HG03064 (cell line): ENCODE measurements around the gene PAX6.
"Not testable (repeated sequence)": the region's sequence is repeated elsewhere in the genome, so short reads cannot be mapped to it uniquely, and the experiment has no call there.

ENCODE experiments used
- ATAC-seq: cut with Tn5 transposase; IDR thresholded peaks from one replicate; pipeline ENCODE4 v1.9.1; 2021; ENCODE audit warnings: low read depth; ENCODE audit not compliant: unreplicated experiment

The PAX6 gene

DNA sequence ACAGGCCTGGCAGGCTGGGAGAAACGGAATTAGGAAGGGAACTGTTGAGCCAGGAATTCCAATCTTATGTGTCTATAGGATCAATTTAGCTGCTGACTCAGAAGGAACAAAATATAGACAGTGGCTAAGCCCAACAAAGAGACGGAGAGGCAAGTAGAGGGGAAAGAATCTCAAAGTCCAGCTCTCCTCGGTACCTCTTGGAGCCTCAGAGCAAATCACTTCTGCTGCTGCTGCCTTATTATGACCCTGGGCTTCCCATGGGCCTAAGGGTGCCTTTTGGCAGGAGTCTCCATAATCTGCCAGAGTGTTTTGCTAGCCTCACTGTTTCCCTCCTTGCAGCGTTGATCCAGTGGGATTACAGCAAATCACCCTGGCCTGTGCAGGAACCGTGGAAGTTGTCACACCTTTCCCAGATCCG lies 31.7 kb downstream of the PAX6 start:
- no peak for ATAC-seq

DNA sequence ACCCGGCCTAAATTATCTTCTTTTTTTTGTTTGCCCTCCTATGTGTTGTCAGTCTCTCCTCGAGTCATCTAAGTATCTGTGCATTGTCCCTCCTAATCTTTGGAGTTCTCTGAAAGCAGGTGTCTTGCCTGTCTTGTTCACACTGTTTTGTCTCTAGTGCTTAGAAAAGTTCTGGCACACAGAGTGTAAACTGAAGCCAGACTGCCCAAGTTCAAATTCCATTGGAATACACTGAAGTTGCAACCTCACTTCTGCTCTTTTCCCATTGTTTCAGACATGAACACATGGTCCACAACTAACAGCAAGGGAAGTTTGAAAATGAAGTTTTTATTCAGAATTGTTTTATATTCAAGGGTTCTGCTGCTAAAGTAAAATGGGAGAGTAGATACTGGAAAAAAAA lies 38.7 kb downstream of the PAX6 start:
- ATAC-seq: no peak

DNA sequence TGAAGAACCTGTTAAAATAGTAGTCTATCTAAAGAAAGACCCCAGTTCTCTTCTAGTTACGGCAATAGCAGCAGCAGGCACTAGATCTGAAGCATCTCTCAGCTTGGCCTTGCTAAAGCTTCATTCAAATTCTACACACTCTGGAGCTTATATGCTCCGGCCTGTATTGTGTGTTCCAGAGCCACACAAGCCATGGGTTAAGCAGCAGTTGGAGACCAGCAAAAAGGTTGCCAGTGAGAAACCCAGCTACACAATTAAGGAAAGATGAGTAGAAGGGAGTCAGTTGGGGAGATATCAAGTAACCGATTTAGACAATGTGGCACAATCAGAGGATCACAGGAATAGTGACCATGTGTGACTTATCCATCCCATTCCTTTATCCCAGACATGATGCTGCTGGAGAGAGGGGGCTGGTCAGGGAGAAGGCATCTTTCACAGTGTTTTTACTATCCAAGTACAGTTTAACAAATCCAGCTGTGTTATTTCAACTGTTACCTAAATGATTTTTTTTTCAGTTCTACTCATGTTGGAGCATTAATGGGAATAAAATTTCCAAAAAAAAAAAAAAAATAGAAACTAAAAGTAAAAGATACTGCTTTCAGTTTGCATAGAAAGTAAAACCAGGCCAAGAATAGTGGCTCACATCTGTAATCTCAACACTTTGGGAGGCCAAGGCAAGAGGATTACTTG lies 41.0 kb downstream of the PAX6 start:
- no peak for ATAC-seq

DNA sequence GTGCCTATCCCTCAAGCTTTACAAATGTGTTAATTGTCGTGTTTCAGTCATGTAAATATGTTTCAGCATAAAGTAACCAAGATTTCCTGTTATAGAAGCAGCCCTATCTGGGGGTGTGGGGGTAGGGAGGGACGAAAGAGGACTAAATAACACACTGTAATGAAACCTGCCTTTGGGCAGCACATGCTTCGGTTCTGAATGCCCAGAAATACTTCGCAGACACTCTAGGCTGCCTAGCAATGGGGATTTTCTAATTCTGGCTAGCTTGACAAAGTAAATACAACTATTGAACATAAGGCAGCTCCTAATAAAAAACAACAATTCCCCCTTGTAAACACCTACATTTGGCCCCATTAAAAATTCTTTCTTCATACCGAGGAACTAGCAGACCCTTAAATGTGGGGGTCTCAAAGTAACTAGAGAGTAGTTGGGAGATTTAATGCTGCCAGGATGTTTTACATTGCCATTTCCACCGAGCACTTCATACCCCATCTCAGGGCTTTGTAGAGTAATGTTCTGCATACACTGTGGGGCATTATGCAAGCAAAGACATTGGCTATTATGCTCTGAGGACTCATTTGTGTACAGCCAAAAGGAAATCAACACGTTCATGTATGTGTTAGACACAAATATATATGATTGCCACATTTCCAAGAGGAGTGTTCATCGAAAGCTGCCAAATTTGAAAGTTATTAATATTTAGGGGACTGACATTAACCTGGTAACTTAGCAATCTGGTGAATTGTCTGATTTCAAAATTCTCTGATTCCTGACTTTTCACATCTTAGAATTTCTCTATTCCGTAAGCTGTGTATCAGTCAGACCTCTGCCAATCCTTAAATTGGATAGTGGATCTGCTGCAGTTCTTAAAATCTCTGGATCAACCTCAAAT lies 42.1 kb downstream of the PAX6 start:
- ATAC-seq: no peak

DNA sequence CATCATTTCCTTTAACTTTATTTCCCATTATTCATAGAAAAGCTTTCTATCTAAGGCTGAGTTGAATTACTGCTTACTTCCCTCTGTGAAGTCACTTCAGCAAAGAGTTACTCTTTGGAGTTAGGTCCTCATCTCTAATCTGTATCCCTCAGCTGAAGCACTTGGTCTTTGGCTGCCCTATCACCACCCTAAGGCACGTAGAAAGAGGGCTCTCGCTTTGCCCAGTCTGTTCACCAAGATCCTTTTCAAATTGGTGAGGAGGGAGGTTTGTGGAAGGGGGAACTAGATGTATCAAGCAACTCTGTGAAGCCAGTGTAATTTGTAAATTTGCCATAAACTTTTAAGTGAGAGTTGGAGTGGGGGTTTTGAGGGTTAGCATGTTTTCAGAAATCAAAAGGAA lies 43.4 kb downstream of the PAX6 start:
- ATAC-seq: no peak

DNA sequence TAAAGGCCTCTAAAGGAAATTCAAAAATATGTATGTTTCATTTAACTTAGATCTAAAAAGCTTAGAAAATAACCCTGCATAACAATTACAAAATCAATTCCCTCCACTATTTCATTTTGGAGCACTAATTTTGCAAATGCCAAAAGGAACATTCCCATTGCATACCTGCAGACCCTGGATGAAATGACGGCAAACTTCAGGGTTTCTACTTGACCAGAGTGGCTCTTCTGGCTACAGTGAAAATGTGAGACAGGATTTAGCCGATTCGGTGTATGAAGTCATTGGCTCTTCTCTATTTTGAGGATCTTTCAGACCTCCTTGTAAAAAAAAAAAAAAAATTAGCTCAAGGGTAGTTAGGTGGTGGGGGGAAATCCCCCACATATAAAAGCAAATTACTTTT lies 44.1 kb downstream of the PAX6 start:
- ATAC-seq: no peak

DNA sequence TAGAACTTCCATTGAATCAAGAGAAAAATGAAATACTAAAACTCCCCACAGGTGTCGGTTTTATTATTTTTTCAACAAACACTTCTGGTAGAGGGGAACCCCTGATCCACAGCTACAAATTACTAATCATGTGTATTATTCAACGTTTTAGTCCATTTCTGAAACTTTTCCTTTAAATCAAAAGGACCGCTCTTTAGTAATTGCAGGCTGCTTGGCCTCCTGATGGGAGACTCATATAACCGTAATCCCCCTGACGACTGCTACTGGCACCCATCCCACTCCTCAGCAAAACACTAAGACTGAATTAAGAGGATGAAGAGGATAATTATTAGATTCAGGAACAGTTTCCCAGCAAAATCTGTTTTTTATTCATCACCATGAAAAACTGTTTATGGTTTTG lies 46.4 kb downstream of the PAX6 start:
- no peak for ATAC-seq

DNA sequence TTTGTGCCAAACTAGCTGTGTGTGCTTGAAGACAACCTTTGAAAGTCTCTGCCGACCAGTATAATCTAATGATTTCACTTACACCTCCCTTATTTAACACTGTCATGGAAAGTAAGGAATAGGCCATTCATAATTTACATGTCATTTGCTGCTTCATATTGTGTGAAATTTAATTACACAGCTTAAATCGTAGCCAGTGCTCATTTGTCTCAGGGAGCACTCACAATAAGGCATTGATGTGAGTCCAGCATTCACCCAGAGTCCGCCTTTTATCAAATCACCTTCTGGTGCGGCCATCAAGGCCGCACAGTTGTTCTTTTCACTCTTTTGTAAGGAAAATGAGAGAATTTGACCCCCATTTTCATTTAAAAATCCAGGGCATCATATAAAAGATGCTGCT lies 46.9 kb downstream of the PAX6 start:
- ATAC-seq: no peak

DNA sequence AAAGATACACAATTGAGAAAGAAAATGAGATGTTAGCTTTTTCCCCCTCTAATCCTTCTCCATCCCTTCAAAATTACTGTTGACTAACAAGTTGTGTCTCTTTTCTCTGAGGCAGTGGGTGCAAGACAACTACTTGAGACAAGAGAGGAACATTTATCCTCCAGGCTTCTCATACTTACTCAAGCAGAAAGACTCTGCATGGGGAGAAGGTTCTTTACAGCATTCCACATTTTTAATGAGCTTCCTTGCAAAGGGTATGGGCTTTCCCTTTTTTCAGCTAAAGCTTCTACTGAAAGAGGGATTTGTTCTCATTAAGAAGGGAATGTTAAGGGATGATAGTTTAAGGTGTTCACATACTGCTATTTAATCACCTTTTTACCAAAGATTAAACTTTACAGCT lies 47.8 kb downstream of the PAX6 start:
- no peak for ATAC-seq

DNA sequence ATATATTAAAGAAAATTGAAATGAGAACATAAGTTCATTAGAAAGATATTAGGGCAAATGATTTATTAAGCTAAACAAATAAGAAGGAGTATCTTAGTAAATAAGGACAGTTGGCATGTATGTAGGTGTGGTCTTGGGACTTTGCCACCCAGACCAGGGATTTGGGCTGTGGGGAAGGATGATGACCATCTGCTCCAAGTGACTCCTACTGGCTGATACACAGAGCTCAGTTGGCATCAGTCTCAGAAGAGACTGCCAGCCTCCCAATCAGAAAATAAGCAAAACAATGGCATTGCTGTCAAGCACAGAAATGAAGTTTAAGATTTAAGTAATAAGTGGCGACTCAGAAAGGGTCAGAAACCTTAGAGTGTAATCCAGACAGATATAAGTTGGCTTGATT lies 49.5 kb downstream of the PAX6 start:
- no peak for ATAC-seq

DNA sequence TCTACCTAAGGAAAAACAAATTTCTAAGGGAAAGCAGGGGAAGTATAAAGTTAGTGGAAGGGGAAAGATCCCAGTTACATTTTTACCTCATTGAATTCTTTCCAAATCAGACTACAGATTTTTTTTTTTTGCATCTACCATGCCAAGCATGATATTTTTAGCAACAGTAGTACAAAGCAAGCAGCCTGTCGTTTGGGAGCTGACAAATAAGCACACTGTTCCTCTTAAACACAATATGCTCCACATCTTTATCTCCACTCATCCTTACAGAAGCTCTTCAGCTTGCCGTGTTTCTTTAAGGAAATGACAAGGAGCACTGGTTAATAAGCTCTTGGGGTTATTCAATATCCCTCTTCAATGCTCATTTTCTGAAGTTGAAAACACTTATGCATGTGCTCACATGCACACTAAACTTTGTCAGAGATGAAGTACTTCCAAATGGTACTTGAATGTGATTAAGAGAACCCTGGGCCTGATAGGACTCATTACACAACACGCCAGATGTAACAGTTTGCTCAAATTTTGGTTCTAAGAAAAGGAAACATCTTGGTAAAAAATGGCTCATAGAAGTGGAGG lies 53.8 kb downstream of the PAX6 start:
- ATAC-seq: no peak

DNA sequence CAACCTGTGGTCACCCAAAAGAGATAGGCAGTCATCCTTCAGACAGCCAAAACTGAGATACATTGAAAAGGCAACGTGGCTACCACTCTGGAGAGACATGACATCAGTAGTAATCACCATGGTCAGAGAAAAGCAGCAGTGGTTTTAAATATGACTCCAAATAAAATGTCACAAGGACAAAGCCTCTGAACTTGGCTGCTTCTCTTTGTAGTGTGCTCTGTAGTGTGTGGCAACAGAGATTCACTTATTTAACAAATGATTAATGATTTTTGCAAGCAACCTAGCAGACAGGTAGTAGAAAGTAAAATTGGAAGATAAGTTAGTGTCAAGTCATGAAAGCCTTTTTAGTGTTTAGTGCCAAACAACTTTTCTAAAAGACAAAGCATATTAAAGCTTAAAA lies 63.5 kb downstream of the PAX6 start:
- ATAC-seq: no peak

DNA sequence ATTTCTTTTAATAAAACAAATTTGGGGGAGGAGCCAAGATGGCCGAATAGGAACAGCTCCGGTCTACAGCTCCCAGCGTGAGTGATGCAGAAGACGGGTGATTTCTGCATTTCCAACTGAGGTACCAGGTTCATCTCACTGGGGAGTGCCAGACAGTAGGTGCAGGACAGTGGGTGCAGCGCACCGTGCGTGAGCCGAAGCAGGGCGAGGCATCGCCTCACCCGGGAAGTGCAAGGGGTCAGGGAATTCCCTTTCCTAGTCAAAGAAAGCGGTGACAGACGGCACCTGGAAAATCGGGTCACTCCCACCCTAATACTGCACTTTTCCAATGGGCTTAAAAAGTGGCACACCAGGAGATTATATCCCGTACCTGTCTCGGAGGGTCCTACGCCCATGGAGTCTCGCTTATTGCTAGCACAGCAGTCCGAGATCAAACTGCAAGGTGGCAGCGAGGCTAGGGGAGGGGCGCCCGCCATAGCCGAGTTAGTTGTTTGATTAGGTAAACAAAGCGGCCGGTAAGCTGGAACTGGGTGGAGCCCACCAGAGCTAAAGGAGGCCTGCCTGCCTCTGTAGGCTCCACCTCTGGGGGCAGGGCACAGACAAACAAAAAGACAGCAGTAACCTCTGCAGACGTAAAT lies 70.3 kb downstream of the PAX6 start:
- ATAC-seq: not testable (repeated sequence)

DNA sequence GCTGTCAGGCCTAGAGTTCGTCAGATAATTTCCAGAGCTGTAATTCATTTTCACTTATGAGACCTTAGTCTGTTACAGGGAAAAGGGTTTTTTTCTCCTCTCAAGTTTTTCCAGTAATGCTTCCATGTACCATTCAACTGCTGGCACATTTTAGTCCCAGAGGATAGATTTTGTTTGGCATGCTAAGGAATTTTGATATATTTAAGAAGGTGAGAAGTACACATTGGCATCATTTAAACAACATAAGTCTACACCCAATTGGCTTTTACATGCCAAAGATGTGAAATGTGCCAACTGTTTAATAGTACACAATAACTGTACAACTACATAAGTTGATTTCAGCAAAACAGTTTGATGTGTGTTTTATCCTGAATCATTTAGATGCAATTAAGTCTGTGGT lies 71.0 kb downstream of the PAX6 start:
- no peak for ATAC-seq
